Adrenal gland (tissue), 12 donors: Measurements from ENCODE around the gene DHRS1. TPM values are rescaled to one million over a fixed set of nuclear protein-coding genes. Genes with fewer than 3 reads are reported as not detected.

ENCODE experiments used
- DNase-seq, 7 donors: peaks; one replicate each; pipeline ENCODE4 v3.0.0-alpha.2; 2019 to 2020
- H3K27ac ChIP-seq, 5 donors: fragments of 200-600 bp; sonication (generic) in 4 of 5; 1 replicate in 3 of 5; 2 replicates in 2 of 5; pipeline versions ENCODE4 v1.5.1 to v1.8.0; 2016 to 2020; ENCODE audit warnings: mild to moderate bottlenecking in 1 of 5
- H3K27me3 ChIP-seq: fragments of 200-600 bp; 2 replicates; pipeline ENCODE4 v1.8.0; 2021
- H3K36me3 ChIP-seq, 2 donors: fragments of 200-600 bp; replicated peaks in 1 of 2; 1 replicate in 1 of 2; 2 replicates in 1 of 2; pipeline versions ENCODE4 v1.5.1 to v1.8.0; 2018 to 2022
- H3K4me1 ChIP-seq, 2 donors: fragments of 200-600 bp; replicated peaks in 1 of 2; 1 replicate in 1 of 2; 2 replicates in 1 of 2; pipeline versions ENCODE4 v1.5.1 to v1.8.0; 2018 to 2021
- H3K4me3 ChIP-seq, 4 donors: fragments of 200-600 bp; sonication (generic) in 3 of 4; one replicate each; pipeline ENCODE4 v1.5.1; 2016 to 2018
- H3K9me3 ChIP-seq, 3 donors: fragments of 200-600 bp; sonication (generic) in 1 of 3; replicated peaks in 1 of 3; 1 replicate in 2 of 3; 2 replicates in 1 of 3; pipeline versions ENCODE4 v1.5.1 to v1.8.0; 2016 to 2021
- POLR2A ChIP-seq, 2 donors: fragments of 450-650 bp; IDR thresholded peaks; one replicate each; pipeline ENCODE4 v1.6.1; 2017; ENCODE audit warnings: antibody characterized with exemption in 2 of 2, mild to moderate bottlenecking in 2 of 2, moderate library complexity in 1 of 2
- WGBS, 4 donors: extraction: QIAGEN DNeasy Blood & Tissue Kit in 2 of 4; methylation state at CpG; one replicate each; pipeline versions ENCODE4 v1.1.5 to v1.1.7; 2013 to 2017; 5-methylcytosine and 5-hydroxymethylcytosine counted together
- intact Hi-C, 2 donors: fragments of 100-400 bp; cut with DNase I; formaldehyde crosslinking; loops; one replicate each; pipeline versions ENCODE4 v1.14.1 to v1.15.0; 2022 to 2023
- polyA plus RNA-seq, 3 donors: library from polyadenylated mRNA; stranded (reverse); fragments of 200-250 nt in 2 of 3; fragments of 350-450 nt in 1 of 3; fragmentation: Illumina TruSeq in 1 of 3; extraction: RNeasy Lipid Tissue Mini Kit (QIAGEN cat#74804) in 1 of 3; gene quantifications; one replicate each; pipeline ENCODE4 v1.2.3, GENCODE V29; 2013 to 2014
- total RNA-seq, 9 donors: library from RNA; depleted of rRNA in 4 of 9; stranded (reverse); fragments of >200 nt in 4 of 9; fragments of 120-200 nt in 1 of 9; fragmentation: NEBNext Ultra II Directional in 1 of 9; extraction: Animal tissue kit (Norgen Biotek cat#: 25700) in 1 of 9; gene quantifications; one replicate each; pipeline versions ENCODE4 v1.1.0 to v1.2.4, GENCODE V29; 2013 to 2023
- TF ChIP-seq, protein P1 (sequence below), 6 experiments: fragments of 450-650 bp in 4 of 6; fragments of 200-600 bp in 2 of 6; sonication (generic) in 1 of 6; IDR thresholded peaks; 1 replicate in 5 of 6; 2 replicates in 1 of 6; pipeline versions ENCODE4 v1.5.1 to v1.8.0; 2016 to 2021; ENCODE audit warnings: antibody characterized with exemption in 6 of 6, mild to moderate bottlenecking in 2 of 6, moderate library complexity in 1 of 6
- donor health status: healthy with polysubstance abuse.
- donor health status: Bipolar disorder and iron deficiency.
- donor health status: DM: yes; HTN: yes; CAD: no.
- donor health status: DM: no; HTN: no; CAD: no.
- donor health status: DM: no; HTN: no; CAD: no.
- donor health status: DM: yes; HTN: yes; CAD: no.

The DHRS1 gene
- total and polyA plus RNA-seq, 12 donors, result 11.4 to 68.1 (median 36.8) TPM

DNA sequence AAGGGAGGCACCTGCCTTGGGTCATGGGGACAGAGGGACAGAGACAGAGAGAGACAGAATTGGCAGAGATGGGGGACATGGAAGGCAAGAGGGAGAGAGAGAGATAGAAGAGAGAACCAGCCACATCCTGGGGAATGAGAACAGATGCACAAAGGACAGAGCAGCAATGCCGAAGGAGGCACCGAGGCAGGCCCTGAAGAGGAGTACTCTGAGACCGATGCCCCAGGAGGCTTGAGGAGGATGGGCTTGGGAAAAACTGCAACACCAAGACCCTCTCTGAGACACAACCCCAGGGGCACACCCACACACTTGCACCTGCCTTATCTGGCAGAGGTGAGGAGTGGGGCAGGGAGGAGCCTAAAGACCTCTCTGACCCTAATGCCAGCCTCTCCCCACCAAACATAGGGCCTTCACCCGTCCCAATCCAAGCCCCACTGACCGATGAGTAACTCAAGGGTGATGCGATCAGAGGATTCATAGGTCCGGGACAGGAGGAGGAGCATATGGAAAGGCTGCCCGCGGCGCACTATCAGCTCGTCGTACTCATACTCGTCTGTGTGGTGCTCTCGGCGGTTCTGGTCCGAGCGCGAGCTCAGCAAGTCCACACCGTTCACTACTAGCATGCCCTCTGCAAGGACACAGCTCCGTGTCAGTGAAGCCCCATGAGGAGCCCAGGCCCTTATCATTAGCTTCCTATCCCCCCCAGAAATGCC lies 38.2 kb downstream of the DHRS1 start:
- TF ChIP-seq, protein P1, sequence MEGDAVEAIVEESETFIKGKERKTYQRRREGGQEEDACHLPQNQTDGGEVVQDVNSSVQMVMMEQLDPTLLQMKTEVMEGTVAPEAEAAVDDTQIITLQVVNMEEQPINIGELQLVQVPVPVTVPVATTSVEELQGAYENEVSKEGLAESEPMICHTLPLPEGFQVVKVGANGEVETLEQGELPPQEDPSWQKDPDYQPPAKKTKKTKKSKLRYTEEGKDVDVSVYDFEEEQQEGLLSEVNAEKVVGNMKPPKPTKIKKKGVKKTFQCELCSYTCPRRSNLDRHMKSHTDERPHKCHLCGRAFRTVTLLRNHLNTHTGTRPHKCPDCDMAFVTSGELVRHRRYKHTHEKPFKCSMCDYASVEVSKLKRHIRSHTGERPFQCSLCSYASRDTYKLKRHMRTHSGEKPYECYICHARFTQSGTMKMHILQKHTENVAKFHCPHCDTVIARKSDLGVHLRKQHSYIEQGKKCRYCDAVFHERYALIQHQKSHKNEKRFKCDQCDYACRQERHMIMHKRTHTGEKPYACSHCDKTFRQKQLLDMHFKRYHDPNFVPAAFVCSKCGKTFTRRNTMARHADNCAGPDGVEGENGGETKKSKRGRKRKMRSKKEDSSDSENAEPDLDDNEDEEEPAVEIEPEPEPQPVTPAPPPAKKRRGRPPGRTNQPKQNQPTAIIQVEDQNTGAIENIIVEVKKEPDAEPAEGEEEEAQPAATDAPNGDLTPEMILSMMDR (IDR thresholded peaks at IDR 0.05), result no peak
- no peak for TF ChIP-seq POLR2A (IDR thresholded peaks at IDR 0.05)
- Histone ChIP-seq H3K27ac (no peak overlapping the region), H3K36me3 (peaks cover 0 to 3% of the 10 kb centered on the region in 2 donors), H3K4me3 (no peak overlapping the region), H3K9me3 (no peaks in the 10 kb centered on the region), H3K4me1 (no peaks in the 10 kb centered on the region), H3K27me3 (no peaks in the 10 kb centered on the region)
- 88 to 93% (median 90%) methylated on average over 19 to 20 of the region's 20 CpGs for WGBS, 4 donors
- intact Hi-C loops, result no loop called here
- no peak for DNase-seq

DNA sequence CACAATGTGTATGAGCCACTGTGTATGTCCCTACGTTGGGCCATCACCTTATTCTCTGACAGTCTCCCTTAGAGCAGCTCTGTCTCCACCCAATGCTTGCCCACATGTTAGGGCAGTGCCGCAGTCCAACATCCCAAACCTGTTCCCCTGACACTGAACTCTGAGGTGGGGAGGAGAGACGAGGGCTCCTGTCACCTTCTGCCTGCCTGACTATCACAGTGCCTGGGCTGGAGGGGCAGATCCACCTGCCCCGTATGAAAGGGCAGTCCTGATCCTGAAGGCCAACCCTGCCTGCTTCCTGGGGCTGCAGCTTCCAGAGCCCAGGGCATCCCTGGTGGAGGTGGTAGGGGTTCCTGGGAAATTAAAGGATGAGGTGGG lies 38.8 kb downstream of the DHRS1 start:
- Histone ChIP-seq H3K9me3 (no peaks in the 10 kb centered on the region), H3K27ac (no peak overlapping the region), H3K27me3 (no peaks in the 10 kb centered on the region), H3K4me1 (no peaks in the 10 kb centered on the region), H3K36me3 (no peaks in the 10 kb centered on the region), H3K4me3 (no peak overlapping the region)
- WGBS, 4 donors, result 59 to 91% (median 83%) methylated on average over 2 to 4 of the region's 4 CpGs
- TF ChIP-seq POLR2A (IDR thresholded peaks at IDR 0.05), result no peak
- TF ChIP-seq, protein P1 (IDR thresholded peaks at IDR 0.05), result no peak
- no peak for DNase-seq
- intact Hi-C loops, result no loop called here

DNA sequence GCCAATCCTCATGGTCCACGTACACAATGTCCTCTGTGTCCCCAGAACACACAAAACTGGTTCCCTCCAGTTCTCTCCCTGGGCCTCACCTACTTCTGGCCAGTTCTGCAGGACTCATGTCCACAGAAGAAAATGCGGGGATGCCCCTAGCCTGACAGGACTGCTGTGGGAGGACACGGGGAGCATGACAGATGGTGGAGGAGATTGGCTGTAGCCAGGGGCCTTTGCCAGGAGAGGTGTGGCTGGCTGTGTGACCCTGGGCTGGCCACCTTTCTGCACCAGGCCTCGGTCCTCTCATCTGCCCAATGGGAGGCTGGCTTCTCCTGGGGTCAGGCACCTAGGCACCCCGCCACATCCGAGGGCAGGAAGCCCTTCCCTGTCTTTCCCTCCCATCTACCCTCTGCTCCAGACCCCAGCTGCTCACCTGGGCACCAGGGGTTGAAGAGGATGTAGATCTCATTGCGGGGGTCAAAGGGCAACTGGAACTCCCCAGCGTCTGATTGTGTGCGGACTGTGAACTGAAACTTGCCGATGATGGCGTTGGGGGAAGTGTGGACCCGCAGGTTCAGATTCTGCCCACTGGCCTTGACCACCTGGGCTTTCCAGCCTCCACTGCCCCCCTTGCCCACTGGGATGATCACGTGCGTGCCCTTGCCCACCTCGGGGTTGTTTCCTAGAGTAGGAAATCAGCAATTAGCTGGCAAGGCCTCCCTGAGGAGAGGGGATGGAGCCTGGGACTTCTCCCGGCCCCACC lies 39.4 kb downstream of the DHRS1 start:
- Histone ChIP-seq H3K4me1 (no peaks in the 10 kb centered on the region), H3K9me3 (no peaks in the 10 kb centered on the region), H3K4me3 (no peak overlapping the region), H3K27ac (peak overlapping the region in 1 of 5 donors; percentile 68), H3K27me3 (no peaks in the 10 kb centered on the region), H3K36me3 (no peaks in the 10 kb centered on the region)
- TF ChIP-seq POLR2A (IDR thresholded peaks at IDR 0.05), result no peak
- TF ChIP-seq, protein P1 (IDR thresholded peaks at IDR 0.05), result no peak
- DNase-seq, result no peak
- WGBS, 4 donors, result 84 to 87% (median 87%) methylated on average over 9 to 16 of the region's 16 CpGs
- intact Hi-C loops, result no loop called here

DNA sequence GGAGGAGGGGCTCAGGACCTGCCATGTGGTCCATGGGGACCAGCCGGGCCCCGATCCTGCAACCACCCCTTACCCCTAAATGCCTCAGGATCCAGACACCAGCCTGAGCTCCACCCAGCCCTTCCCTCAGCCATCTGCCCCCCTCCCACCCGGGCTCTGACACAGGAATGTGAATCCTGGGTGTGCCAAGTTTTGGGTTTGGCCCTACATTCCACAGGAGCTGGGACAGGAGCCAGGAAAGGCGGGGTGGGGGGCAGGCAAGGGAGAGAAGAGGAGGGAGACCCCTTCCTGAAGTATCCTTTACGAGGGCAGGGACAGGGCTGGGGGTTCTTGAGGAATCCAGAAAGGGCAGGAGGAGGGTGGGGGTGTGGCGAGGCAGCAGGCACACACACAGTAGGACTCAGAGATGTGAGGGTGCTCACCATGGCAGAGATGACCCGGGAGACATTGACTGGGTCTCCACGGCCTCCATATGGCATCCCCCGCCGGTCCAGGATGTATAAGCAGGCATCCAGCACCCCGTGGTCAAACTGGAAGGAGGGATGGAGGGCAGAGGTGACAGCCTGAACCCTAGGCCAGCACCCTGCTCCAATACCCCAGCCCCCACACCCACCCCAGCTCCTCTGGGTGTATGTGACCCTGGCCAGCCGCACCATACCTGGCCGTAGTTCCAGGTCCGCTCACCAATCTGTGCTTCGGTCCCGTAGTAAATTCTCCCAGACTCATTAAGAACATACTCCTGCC lies 40.1 kb downstream of the DHRS1 start:
- Histone ChIP-seq H3K4me3 (no peak overlapping the region), H3K4me1 (no peaks in the 10 kb centered on the region), H3K9me3 (no peaks in the 10 kb centered on the region), H3K36me3 (no peaks in the 10 kb centered on the region), H3K27me3 (no peaks in the 10 kb centered on the region), H3K27ac (peak overlapping the region in 1 of 5 donors; percentile 68)
- peak in 1 of 7 donors; percentile 40 for DNase-seq
- TF ChIP-seq POLR2A (IDR thresholded peaks at IDR 0.05), result no peak
- TF ChIP-seq, protein P1 (IDR thresholded peaks at IDR 0.05), result no peak
- WGBS, 4 donors, result 80 to 90% (median 85%) methylated on average over 11 to 16 of the region's 16 CpGs
- intact Hi-C loops, result no loop called here
